Ovary (tissue), 9 donors: Measurements from ENCODE around the gene DPPA4. TPM values are rescaled to one million over a fixed set of nuclear protein-coding genes. Genes with fewer than 3 reads are reported as not detected.

Experiments used
- DNase-seq, 5 donors: peaks; one replicate each; pipeline ENCODE4 v3.0.0-alpha.2; 2019 to 2020
- H3K27ac ChIP-seq, 2 donors: fragments of 200-600 bp; one replicate each; pipeline versions ENCODE4 v1.5.1 to v1.8.0; 2019 to 2022
- H3K27me3 ChIP-seq: fragments of 200-600 bp; one replicate; pipeline ENCODE4 v1.8.0; 2022
- H3K36me3 ChIP-seq: fragments of 200-600 bp; sonication (generic); one replicate; pipeline ENCODE4 v1.5.1; 2019
- H3K4me1 ChIP-seq: one replicate; pipeline ENCODE4 v1.8.1; 2013; ENCODE audit warnings: mild to moderate bottlenecking, moderate library complexity; ENCODE audit not compliant: insufficient read depth
- H3K4me3 ChIP-seq: fragments of 200-600 bp; sonication (generic); one replicate; pipeline ENCODE4 v1.5.1; 2017
- H3K9me3 ChIP-seq, 2 donors: fragments of 200-600 bp in 1 of 2; sonication (generic) in 1 of 2; one replicate each; pipeline versions ENCODE4 v1.5.1 to v1.8.1; 2013 to 2019; ENCODE audit warnings: mild to moderate bottlenecking in 1 of 2, moderate library complexity in 1 of 2
- EP300 ChIP-seq: sonication (generic); formaldehyde crosslinking; IDR thresholded peaks from one replicate; pipeline ENCODE4 v1.6.1; 2017; ENCODE audit warnings: antibody characterized with exemption
- POLR2A ChIP-seq: fragments of 450-650 bp; IDR thresholded peaks from one replicate; pipeline ENCODE4 v1.6.1; 2017; ENCODE audit warnings: antibody characterized with exemption, mild to moderate bottlenecking, moderate library complexity
- WGBS, 3 donors: extraction: QIAGEN DNeasy Blood & Tissue Kit in 1 of 3; methylation state at CpG; one replicate each; pipeline versions ENCODE4 v1.1.5 to v1.1.7; 2013 to 2017; 5-methylcytosine and 5-hydroxymethylcytosine counted together
- intact Hi-C, 4 donors: fragments of 100-400 bp; cut with DNase I; formaldehyde crosslinking; loops; one replicate each; pipeline versions ENCODE4 v1.11.0 to v1.15.1; 2022 to 2023
- polyA plus RNA-seq, 2 donors: library from polyadenylated mRNA; stranded (reverse); fragments of 200-250 nt in 1 of 2; fragments of 350-450 nt in 1 of 2; fragmentation: Illumina TruSeq in 1 of 2; extraction: RNeasy Lipid Tissue Mini Kit (QIAGEN cat#74804) in 1 of 2; gene quantifications; one replicate each; pipeline ENCODE4 v1.2.3, GENCODE V29; 2013 to 2014
- total RNA-seq, 7 donors: library from RNA; depleted of rRNA in 2 of 7; stranded (reverse); fragments of >200 nt in 2 of 7; fragmentation: NEBNext Ultra II Directional in 3 of 7; extraction: Animal tissue kit (Norgen Biotek cat#: 25700) in 3 of 7; gene quantifications; one replicate each; pipeline versions ENCODE4 v1.1.0 to v1.2.4, GENCODE V29; 2016 to 2023
- TF ChIP-seq, protein P1 (sequence below), 3 donors: fragments of 450-650 bp in 2 of 3; fragments of 200-600 bp in 1 of 3; IDR thresholded peaks; one replicate each; pipeline versions ENCODE4 v1.5.1 to v1.8.0; 2016 to 2022; ENCODE audit warnings: antibody characterized with exemption in 3 of 3, mild to moderate bottlenecking in 1 of 3
- donor health status: DM: no; HTN: no; CAD: no; lungs with moderate emphysema.
- donor health status: DM: no; HTN: no; CAD: no.
- donor health status: Bipolar disorder and iron deficiency.
- donor health status: DM: yes; HTN: yes; CAD: no.
- donor health status: DM: no; HTN: no; CAD: no.
- donor health status: DM: yes; HTN: yes; CAD: no.

DPPA4 gene
- total and polyA plus RNA-seq, 9 donors, result 0.08 to 1.7 TPM; not detected in 7

DNA sequence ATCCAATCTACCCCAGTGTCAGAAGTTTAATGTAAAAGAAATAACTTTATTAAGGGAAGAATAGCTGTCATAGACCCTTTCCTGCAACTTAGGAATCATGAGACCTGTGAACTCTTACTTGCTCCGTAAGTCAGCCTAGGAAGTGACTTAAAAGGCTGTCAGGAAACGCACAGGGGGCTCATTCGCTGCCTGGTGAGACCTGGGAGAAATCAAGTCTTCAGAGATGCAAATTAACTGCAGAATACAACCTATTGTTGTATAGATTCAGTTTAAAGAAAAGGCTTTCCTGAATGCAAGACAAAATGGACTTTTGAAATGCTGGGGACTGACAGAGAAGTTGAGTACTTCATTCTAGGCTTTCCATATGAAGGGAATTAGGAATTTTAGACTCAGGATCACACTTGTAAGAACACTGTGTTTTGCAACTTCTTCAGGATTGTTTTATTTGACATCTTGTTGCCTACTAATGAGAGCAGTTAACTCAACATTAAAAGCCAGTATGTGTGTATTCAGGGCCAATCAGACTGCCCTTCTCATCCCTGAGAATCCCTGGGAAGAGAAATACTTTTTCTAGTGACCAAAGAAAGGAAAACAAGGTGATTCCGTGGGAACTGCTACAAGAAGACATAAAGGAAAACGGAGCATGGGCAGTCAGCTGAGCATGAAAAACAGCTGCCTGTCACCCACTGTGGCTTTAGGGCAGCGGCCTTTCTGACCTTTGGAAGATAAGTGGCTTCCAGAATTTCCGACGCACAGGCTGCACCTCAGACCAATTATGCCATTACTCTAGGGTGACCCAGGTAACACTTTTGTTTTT lies 18.5 kb upstream of the DPPA4 start:
- intact Hi-C loops, result no loop called here
- H3K36me3 ChIP-seq, result no peaks in the 10 kb centered on the region
- no peaks in the 10 kb centered on the region for H3K4me1 ChIP-seq
- WGBS, 3 donors, result 73 to 77% (median 74%) methylated on average over 8 of the region's 8 CpGs
- H3K9me3 ChIP-seq, result no peaks in the 10 kb centered on the region
- H3K4me3 ChIP-seq, result no peak overlapping the region
- H3K27ac ChIP-seq, result no peak overlapping the region
- no peaks in the 10 kb centered on the region for H3K27me3 ChIP-seq
- TF ChIP-seq POLR2A (no peak), EP300 (no peak)
- TF ChIP-seq, protein P1, sequence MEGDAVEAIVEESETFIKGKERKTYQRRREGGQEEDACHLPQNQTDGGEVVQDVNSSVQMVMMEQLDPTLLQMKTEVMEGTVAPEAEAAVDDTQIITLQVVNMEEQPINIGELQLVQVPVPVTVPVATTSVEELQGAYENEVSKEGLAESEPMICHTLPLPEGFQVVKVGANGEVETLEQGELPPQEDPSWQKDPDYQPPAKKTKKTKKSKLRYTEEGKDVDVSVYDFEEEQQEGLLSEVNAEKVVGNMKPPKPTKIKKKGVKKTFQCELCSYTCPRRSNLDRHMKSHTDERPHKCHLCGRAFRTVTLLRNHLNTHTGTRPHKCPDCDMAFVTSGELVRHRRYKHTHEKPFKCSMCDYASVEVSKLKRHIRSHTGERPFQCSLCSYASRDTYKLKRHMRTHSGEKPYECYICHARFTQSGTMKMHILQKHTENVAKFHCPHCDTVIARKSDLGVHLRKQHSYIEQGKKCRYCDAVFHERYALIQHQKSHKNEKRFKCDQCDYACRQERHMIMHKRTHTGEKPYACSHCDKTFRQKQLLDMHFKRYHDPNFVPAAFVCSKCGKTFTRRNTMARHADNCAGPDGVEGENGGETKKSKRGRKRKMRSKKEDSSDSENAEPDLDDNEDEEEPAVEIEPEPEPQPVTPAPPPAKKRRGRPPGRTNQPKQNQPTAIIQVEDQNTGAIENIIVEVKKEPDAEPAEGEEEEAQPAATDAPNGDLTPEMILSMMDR (IDR thresholded peaks at IDR 0.05), result no peak
- no peak for DNase-seq

DNA sequence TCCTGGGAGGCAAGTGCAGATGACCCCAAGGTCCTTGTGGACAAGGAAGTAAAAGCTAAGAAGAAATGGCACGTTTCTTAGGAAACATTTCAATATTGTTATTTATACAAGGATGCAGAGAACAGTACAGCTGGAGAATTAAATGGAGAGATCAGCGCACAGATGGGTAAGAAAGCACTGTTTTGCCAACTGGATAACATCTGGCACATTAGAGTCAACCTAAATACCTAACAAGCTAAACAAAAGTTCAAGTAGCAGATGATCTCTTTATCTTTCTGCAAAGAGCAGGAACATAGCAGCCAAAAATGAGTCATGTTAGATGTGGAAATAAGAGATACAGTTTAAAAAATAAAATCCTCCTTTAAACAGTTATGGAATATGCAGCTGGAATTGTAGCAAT lies 15.7 kb upstream of the DPPA4 start:
- H3K9me3 ChIP-seq, result no peaks in the 10 kb centered on the region
- H3K4me3 ChIP-seq, result no peak overlapping the region
- 9 to 19% (median 9%) methylated on average over 2 of the region's 2 CpGs for WGBS, 3 donors
- H3K36me3 ChIP-seq, result no peaks in the 10 kb centered on the region
- TF ChIP-seq POLR2A (no peak), EP300 (no peak)
- TF ChIP-seq, protein P1 (IDR thresholded peaks at IDR 0.05), result no peak
- intact Hi-C loops, result no loop called here
- no peaks in the 10 kb centered on the region for H3K27me3 ChIP-seq
- DNase-seq, result no peak
- H3K27ac ChIP-seq, result no peak overlapping the region
- H3K4me1 ChIP-seq, result no peaks in the 10 kb centered on the region

DNA sequence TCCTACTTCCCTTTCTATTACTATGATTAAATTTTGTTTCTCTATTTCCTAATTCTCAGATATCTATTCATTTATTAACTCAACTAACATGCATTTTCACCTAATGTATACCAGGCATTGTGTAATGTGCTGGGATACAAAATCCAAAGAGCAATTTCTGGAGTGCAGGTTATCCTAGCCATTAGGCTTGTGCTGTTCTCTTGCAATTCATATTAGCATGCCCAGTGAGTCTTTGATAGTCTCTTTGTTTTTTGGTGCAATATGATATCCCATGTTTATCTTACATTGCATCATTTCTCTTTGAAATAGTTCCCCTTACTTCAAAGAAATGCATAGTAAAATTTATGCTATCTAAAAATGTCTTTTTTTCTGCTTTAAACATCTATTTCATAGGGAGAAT lies 13.9 kb upstream of the DPPA4 start:
- Histone ChIP-seq H3K9me3 (peaks cover 0 to 3% of the 10 kb centered on the region in 2 donors), H3K27ac (no peak overlapping the region), H3K4me3 (no peak overlapping the region), H3K27me3 (no peaks in the 10 kb centered on the region), H3K36me3 (no peaks in the 10 kb centered on the region), H3K4me1 (no peaks in the 10 kb centered on the region)
- intact Hi-C loops, result no loop called here
- TF ChIP-seq POLR2A (no peak), EP300 (no peak)
- TF ChIP-seq, protein P1 (IDR thresholded peaks at IDR 0.05), result no peak
- no peak for DNase-seq

DNA sequence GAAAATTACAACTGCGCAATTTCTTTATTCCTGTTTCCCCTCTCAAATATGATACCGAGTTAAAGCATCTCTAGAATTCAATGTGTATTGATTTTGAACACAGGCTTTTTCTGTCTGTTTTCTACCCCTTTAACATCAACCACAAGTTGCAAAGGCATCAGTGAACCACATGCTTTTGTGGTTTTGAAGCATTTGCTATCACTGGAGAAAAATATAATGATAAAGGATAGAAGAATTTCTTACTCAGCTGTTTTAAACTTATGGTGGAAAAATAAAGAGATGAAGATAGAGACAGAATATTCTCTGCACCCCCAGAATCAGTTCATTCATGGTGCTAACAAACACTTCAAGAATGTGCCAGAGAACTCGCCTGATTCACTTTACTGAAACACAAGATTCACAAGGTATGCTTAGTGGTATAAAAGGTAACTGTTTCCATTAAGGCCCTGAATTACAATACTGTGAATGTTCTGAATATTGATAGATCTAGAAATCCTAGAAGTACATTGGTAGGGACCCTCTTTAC lies 9.5 kb upstream of the DPPA4 start:
- TF ChIP-seq, protein P1 (IDR thresholded peaks at IDR 0.05), result no peak
- no peak for TF ChIP-seq EP300
- TF ChIP-seq POLR2A, result no peak
- H3K4me3 ChIP-seq, result no peak overlapping the region
- no peaks in the 10 kb centered on the region for H3K4me1 ChIP-seq
- WGBS, 3 donors, result 54 to 62% (median 59%) methylated on average over 3 of the region's 3 CpGs
- H3K27me3 ChIP-seq, result no peaks in the 10 kb centered on the region
- no peak overlapping the region for H3K27ac ChIP-seq
- intact Hi-C loops, result no loop called here
- H3K9me3 ChIP-seq, result peaks cover 0 to 3% of the 10 kb centered on the region in 2 donors
- no peak for DNase-seq
- H3K36me3 ChIP-seq, result no peaks in the 10 kb centered on the region
